ENCODE results near the gene CCNL2. TPM values are rescaled to one million over a fixed set of nuclear protein-coding genes. Genes with fewer than 3 reads are reported as not detected.

The CCNL2 gene
- total RNA-seq, 2 experiments from 2014 or later = 274 to 281 TPM

DNA sequence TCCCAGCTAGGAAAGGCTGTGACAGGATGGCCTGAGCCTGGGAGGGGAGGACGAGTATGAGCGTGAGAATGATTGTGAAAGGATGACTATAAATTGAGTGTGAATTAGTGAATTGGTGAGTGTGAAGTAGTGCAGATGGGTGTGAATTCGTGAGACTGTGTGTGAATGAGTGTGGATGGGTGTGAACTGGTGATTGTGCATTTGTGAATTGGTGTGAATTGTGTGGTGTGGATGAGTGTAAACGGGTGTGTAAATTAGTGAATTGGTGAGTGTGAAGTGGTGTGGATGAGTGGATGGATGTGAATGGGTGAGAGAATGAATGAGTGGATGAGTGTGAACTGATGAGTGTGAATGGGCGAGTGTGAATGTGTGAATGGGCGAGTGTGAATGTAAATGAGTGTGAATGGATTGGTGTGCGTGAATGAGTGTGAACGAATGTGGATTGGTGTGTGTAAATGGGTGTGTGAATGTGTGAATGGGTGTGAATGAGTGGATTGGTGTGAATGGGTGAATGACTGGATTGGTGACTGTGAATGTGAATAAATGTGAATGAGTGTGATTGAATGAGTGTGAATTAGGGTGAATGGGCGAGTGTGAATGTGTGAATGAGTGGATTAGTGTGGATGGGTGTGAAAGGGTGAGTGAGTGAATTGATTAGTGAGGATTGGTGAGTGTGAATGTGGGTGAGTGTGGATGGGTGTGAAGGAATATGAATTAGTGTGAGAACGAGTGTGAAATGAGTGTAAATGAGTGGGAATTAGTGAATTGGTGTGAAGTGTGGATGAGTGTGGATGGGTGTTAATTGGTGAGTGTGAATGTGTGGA lies 33.0 kb downstream of the CCNL2 start:
- TF ChIP-seq, protein P1, sequence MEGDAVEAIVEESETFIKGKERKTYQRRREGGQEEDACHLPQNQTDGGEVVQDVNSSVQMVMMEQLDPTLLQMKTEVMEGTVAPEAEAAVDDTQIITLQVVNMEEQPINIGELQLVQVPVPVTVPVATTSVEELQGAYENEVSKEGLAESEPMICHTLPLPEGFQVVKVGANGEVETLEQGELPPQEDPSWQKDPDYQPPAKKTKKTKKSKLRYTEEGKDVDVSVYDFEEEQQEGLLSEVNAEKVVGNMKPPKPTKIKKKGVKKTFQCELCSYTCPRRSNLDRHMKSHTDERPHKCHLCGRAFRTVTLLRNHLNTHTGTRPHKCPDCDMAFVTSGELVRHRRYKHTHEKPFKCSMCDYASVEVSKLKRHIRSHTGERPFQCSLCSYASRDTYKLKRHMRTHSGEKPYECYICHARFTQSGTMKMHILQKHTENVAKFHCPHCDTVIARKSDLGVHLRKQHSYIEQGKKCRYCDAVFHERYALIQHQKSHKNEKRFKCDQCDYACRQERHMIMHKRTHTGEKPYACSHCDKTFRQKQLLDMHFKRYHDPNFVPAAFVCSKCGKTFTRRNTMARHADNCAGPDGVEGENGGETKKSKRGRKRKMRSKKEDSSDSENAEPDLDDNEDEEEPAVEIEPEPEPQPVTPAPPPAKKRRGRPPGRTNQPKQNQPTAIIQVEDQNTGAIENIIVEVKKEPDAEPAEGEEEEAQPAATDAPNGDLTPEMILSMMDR (IDR thresholded peaks at IDR 0.05) = no peak
- H3K9me3 ChIP-seq (ENCODE audit: control insufficient read depth in 1 of 2, insufficient read depth in 1 of 2, low read length in 2 of 2) = peaks cover 0 to 6% of the 10 kb centered on the region in 2 experiments
- Mint-ChIP-seq H3K4me1 (ENCODE audit: low read depth) (peaks cover 14% of the 10 kb centered on the region), H3K27ac (no peak overlapping the region), H3K9me3 (no peaks in the 10 kb centered on the region), H3K4me3 (no peak overlapping the region), H3K27me3 (peaks cover 1% of the 10 kb centered on the region), H3K36me3 (ENCODE audit: low read depth) (no peaks in the 10 kb centered on the region)
- CTCF ChIA-PET = no interaction called here
- DNase-seq (no peak), ATAC-seq (ENCODE audit: poor library complexity) (no peak)
- POLR2A ChIA-PET = interaction anchor here (0.9 kb wide), 1 partner anchor 12 kb away, joined by 3 read pairs; no protein-coding TSS in a partner anchor
- no peaks in the 10 kb centered on the region for H3K36me3 ChIP-seq (ENCODE audit: insufficient read depth, low read length)
- peaks cover 7% of the 10 kb centered on the region for H3K4me1 ChIP-seq (ENCODE audit: insufficient read depth, low read length)
- intact Hi-C loops (cut with DNase I, micrococcal nuclease) = no loop called here
- H3K27me3 ChIP-seq (ENCODE audit: control insufficient read depth in 1 of 2, insufficient read depth in 2 of 2, low read length in 2 of 2) = no peaks in the 10 kb centered on the region
- no peak overlapping the region for H3K4me3 ChIP-seq (ENCODE audit: low read length)
- no peak overlapping the region for H3K27ac ChIP-seq (ENCODE audit: low read depth in 1 of 2, low read length in 2 of 2)

DNA sequence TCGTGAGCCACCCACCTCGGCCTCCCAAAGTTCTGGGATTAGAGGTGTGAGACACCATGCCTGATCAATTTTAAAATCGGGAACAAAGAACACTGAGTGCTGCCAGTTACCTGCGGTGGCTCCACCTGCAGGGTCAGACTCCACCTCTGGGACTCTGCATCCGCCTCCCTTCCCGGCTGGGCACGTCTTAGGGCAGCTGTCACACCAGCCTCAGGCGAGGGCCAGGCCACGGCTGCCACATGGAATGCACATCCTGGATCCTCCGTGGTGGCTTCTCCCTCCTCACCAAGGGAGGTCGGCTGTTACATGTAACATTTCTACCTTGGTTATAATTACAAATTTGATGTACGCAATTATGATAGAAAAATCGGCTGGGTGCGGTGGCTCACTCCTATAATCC lies 34.9 kb downstream of the CCNL2 start:
- Mint-ChIP-seq H3K9me3 (no peaks in the 10 kb centered on the region), H3K27me3 (peaks cover 9% of the 10 kb centered on the region), H3K4me3 (no peak overlapping the region), H3K4me1 (ENCODE audit: low read depth) (peaks cover 11% of the 10 kb centered on the region), H3K36me3 (ENCODE audit: low read depth) (no peaks in the 10 kb centered on the region), H3K27ac (no peak overlapping the region)
- Histone ChIP-seq H3K4me3 (ENCODE audit: low read length) (no peak overlapping the region), H3K27ac (ENCODE audit: low read depth in 1 of 2, low read length in 2 of 2) (no peak overlapping the region), H3K9me3 (ENCODE audit: control insufficient read depth in 1 of 2, insufficient read depth in 1 of 2, low read length in 2 of 2) (peaks cover 0 to 6% of the 10 kb centered on the region in 2 experiments), H3K4me1 (ENCODE audit: insufficient read depth, low read length) (peaks cover 9% of the 10 kb centered on the region), H3K36me3 (ENCODE audit: insufficient read depth, low read length) (no peaks in the 10 kb centered on the region), H3K27me3 (ENCODE audit: control insufficient read depth in 1 of 2, insufficient read depth in 2 of 2, low read length in 2 of 2) (peaks cover 0 to 7% of the 10 kb centered on the region in 2 experiments)
- ChIA-PET CTCF (no interaction called here), POLR2A (no interaction called here)
- intact Hi-C loops (cut with DNase I, micrococcal nuclease) = no loop called here
- TF ChIP-seq, protein P1 (IDR thresholded peaks at IDR 0.05) = no peak
- no peak for DNase-seq
- ATAC-seq (ENCODE audit: poor library complexity) = no peak

DNA sequence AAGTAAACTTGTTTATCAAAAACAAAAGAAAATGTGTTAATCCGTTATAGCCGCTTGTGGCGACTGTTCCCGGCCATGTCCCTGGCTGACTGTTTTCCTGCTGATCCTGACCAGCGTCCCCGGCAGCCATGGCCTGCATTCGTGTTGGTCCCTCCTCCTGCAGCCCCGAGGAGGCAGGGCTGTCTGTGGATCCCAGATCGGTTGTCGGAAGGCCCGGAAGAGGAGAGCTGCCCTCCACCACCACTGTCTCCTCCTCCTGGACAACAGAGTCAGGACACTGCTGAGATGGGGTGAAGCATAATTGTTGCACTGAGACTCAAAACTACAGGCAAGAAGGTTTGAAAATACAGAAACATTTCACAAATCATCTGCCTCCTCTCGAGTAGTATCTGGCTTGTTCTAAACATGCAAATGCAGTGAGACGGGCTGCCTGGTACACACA lies 37.1 kb downstream of the CCNL2 start:
- POLR2A ChIA-PET = no interaction called here
- Histone ChIP-seq H3K27me3 (ENCODE audit: control insufficient read depth in 1 of 2, insufficient read depth in 2 of 2, low read length in 2 of 2) (peaks cover 16 to 19% of the 10 kb centered on the region in 2 experiments), H3K4me3 (ENCODE audit: low read length) (no peak overlapping the region), H3K9me3 (ENCODE audit: control insufficient read depth in 1 of 2, insufficient read depth in 1 of 2, low read length in 2 of 2) (peaks cover 0 to 10% of the 10 kb centered on the region in 2 experiments), H3K36me3 (ENCODE audit: insufficient read depth, low read length) (no peaks in the 10 kb centered on the region), H3K4me1 (ENCODE audit: insufficient read depth, low read length) (peaks cover 25% of the 10 kb centered on the region), H3K27ac (ENCODE audit: low read depth in 1 of 2, low read length in 2 of 2) (no peak overlapping the region)
- H3K36me3 Mint-ChIP-seq (ENCODE audit: low read depth) = no peaks in the 10 kb centered on the region
- CTCF ChIA-PET = no interaction called here
- no peak for DNase-seq
- H3K9me3 Mint-ChIP-seq = no peaks in the 10 kb centered on the region
- peaks cover 26% of the 10 kb centered on the region for H3K27me3 Mint-ChIP-seq
- TF ChIP-seq, protein P1 (IDR thresholded peaks at IDR 0.05) = no peak
- intact Hi-C loops (cut with DNase I, micrococcal nuclease) = no loop called here
- peaks cover 12% of the 10 kb centered on the region for H3K4me1 Mint-ChIP-seq (ENCODE audit: low read depth)
- H3K27ac Mint-ChIP-seq = no peak overlapping the region
- no peak overlapping the region for H3K4me3 Mint-ChIP-seq
- ATAC-seq (ENCODE audit: poor library complexity) = no peak

Measured in CD4-positive, alpha-beta T cell (primary cell).